ENCODE results near the gene FAM219B.

FAM219B gene

DNA sequence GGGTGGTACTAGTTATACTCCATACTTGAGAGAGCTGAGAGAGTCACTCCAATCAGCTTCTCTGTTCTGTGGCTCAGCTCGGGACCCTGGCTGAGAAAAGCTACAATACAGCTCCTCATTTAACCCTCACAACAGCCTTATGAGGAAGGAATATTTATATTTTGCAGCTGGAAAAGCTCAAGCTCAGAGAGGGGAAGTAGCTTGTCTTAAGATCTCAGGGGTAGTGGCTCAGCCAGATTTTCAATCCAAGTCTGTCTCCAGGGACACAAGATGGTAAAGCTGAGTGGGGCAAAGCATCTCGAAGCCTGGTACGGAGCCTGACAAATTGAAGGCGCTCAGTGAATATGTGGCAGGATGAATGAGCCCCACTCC is 48.3 kb downstream of the FAM219B start:
- no peak for DNase-seq
- in situ Hi-C loops (cut with HindIII; ENCODE audit: low pct_ligation_motif_present, low pct_unique_long_range_greater_than_20kb, low sequenced_read_pairs): no loop called here

DNA sequence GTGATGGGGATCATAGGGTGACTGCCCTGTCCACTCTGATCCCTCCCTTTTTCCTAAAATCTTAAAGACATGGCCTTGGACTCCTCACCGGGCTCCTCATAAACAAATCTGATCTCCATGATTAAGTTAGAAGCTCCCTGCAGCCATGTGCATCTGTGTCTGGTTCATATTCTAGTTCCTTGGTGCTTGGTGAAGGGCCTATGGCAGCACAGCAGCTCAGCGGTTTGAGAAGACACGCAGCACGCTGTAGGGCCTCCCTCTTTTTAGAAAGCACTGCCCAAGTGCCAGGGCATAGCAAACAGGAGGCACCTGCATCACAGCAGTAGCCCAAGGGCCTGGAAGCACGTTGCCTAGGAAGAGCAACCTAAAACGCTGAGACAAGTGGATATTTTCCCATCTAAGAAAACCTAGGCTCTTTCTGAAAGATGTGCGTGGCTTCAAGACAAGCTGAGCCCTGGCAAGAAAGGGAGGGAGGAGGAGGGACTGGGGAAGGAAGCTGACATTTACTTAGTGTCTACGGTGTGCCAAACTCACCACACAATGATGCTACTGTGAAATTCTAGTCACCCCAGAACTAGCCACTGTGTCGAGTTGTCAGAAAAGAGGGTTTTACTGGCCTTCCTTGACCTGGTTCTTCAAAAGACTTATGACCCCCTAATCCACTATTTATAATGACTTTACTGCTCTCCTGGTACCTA is 48.8 kb downstream of the FAM219B start:
- in situ Hi-C loops (cut with HindIII; ENCODE audit: low pct_ligation_motif_present, low pct_unique_long_range_greater_than_20kb, low sequenced_read_pairs): no loop called here
- DNase-seq: no peak

DNA sequence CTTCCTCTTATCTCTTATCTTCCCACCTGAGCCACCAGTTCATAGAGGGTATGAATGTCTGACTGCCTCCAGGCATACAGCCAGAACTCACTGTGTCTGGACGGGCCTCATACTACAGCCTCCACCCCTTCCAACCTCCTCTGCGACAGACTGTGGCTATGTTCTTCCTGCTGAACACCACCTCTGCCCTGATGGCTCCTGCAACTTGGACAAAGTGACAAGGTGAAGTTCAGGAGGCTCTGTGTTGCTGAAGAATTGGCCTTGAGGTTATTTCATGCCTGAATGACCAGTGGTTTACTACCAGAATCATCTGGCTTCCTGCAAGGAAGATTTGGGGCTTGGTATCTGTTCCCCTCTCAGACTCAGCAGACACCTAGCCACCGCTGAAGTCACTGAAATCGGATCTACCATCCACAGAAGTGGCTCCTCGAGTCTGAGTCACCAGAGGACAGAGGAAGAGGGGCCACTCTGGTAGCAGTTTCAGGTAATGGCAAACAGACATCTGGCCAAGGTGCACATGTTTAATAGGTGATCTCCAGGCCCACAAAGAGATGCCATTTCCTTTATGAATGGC is 49.5 kb downstream of the FAM219B start:
- in situ Hi-C loops (cut with HindIII; ENCODE audit: low pct_ligation_motif_present, low pct_unique_long_range_greater_than_20kb, low sequenced_read_pairs): no loop called here
- no peak for DNase-seq

DNA sequence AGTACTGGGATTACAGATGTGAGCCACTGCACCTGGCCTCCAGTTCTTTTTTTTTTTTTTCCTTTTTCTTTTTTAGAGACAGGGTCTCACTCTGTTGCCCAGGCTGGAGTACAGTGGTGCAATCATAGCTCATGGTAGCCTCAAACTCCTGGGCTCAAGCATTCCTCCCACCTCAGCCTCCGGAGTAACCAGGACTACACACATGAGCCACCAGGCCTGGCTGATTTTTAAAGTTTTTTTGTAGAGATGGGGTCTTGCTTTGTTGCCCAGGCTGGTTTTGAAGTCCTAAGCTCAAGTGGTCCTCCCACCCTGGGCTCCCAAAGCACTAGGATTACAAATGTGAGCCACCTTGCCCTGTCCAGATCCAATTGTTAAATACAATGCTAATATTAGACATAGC is 50.1 kb downstream of the FAM219B start:
- in situ Hi-C loops (cut with HindIII; ENCODE audit: low pct_ligation_motif_present, low pct_unique_long_range_greater_than_20kb, low sequenced_read_pairs): no loop called here
- no peak for DNase-seq

DNA sequence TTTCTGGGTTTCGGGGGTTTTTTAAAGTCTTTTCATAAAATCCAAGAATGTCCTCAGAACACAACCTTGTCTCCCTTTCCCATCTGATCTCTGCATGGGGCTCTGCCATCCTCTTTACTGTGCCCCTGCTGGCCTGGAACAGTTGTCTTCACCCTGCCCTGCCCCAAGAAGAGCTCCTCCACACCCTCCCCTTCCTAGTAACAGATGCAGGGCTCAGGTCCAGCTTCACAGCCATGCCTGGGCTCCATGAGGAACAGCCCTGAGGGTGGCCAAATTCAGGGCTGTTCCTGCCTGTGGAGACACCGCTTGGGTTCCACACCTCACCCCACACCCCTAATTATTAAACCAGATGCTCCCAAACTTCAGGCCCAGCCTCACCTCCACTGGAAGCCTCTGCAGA is 50.8 kb downstream of the FAM219B start:
- no peak for DNase-seq
- in situ Hi-C loops (cut with HindIII; ENCODE audit: low pct_ligation_motif_present, low pct_unique_long_range_greater_than_20kb, low sequenced_read_pairs): no loop called here

DNA sequence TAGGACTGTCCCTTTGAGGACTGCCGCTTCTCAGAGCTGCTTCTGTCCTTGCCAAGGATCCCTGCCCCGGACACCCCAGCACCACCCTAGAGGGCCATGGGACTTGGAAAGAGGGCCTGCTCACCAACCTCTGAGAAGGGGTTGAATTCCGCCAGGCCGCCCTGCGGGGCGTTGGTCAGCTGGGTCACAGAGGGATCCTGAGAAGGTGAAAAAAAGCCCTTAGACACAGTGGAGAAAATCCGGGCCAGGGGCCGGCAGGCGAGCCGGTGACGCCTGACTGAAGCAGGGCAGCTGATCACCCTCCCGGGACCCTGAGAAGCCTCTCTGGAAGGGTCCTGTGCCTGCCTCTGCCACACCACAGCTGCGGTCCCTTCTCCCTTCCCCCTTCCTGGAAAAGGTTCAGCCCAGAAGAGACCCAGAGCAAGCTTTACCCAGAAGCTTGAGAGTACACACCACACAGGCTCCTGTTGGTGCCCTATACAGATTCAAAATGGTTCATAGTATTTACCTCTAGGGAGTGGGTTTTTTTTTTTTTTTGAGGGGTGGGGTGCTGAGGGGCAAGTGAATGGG is 52.1 kb downstream of the FAM219B start:
- in situ Hi-C loops (cut with HindIII; ENCODE audit: low pct_ligation_motif_present, low pct_unique_long_range_greater_than_20kb, low sequenced_read_pairs): no loop called here
- DNase-seq: no peak

DNA sequence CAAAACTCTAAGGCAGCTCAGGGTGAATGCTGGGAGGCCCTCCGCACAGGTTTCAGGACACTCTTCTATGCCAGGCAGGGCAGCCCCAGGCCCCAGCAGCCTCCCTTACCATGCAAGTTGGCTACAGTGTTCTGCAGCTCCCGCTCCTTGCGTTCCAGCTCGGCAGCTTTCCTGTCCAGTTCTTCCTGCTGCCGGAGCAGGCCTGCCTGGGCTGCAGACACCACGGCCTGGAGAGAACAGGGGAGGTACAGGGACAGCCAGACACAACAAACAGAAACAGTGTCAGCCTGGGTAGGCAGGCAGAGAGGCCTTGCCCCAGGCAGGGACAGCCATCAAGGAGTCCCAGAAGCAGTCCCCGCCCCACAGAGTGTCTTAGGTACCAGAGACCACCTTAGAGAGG is 54.7 kb downstream of the FAM219B start:
- no peak for DNase-seq
- in situ Hi-C loops (cut with HindIII; ENCODE audit: low pct_ligation_motif_present, low pct_unique_long_range_greater_than_20kb, low sequenced_read_pairs): no loop called here

DNA sequence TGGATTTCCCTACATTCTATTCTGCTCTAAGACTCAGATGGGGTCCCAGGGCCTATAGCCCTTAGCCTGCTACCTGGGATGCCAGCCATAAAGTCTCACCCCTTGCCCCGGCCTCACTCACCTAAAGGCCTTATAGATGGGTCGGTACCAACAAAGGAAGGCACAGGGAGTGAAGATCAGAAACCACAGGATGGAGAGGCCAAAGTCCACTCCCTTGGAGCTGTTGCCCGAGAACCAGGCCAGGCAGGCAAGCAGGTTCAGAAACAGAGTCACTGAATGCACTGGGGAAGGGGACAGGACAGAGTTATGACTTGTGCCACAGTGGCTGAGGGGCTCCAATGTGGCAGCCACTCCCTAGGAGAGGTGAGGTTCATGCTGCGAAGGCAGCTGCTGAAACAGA is 56.3 kb downstream of the FAM219B start:
- DNase-seq: no peak
- in situ Hi-C loops (cut with HindIII; ENCODE audit: low pct_ligation_motif_present, low pct_unique_long_range_greater_than_20kb, low sequenced_read_pairs): no loop called here
